H9 (cell line): ENCODE results near the gene C10orf105. TPM values are rescaled to one million over a fixed set of nuclear protein-coding genes. Genes with fewer than 3 reads are reported as not detected.

Experiments
- DNase-seq: peaks from one replicate; pipeline ENCODE4 v3.0.0-alpha.2; 2017
- H2AFZ ChIP-seq: one replicate; pipeline ENCODE4 v1.6.1; 2013; ENCODE audit warnings: mild to moderate bottlenecking, low read length, control low read depth, moderate library complexity
- H2AK5ac ChIP-seq: 2 replicates; pipeline ENCODE4 v1.6.1; 2013; ENCODE audit warnings: low read length, control low read depth, mixed read lengths; ENCODE audit not compliant: insufficient read length
- H2BK120ac ChIP-seq: one replicate; pipeline ENCODE4 v1.6.1; 2013; ENCODE audit warnings: low read depth, mild to moderate bottlenecking, low read length, control low read depth, inconsistent platforms; ENCODE audit not compliant: poor library complexity, severe bottlenecking
- H2BK12ac ChIP-seq: 2 replicates; pipeline ENCODE4 v1.6.1; 2013; ENCODE audit warnings: low read length, control low read depth, mixed read lengths, low read depth; ENCODE audit not compliant: insufficient read length
- H2BK15ac ChIP-seq: 2 replicates; pipeline ENCODE4 v1.6.1; 2013; ENCODE audit warnings: low read depth, low read length, control low read depth
- H2BK20ac ChIP-seq: one replicate; pipeline ENCODE4 v1.6.1; 2013; ENCODE audit warnings: low read depth, mild to moderate bottlenecking, low read length, control low read depth, inconsistent platforms; ENCODE audit not compliant: poor library complexity, severe bottlenecking
- H2BK5ac ChIP-seq: 2 replicates; pipeline ENCODE4 v1.6.1; 2013; ENCODE audit warnings: low read length, control low read depth, mixed read lengths; ENCODE audit not compliant: insufficient read length
- H3K14ac ChIP-seq: 2 replicates; pipeline ENCODE4 v1.6.1; 2013; ENCODE audit warnings: low read length, control low read depth; ENCODE audit not compliant: insufficient read depth
- H3K18ac ChIP-seq: 2 replicates; pipeline ENCODE4 v1.6.1; 2013; ENCODE audit warnings: low read depth, mild to moderate bottlenecking, mixed read lengths, low read length, control low read depth; ENCODE audit not compliant: insufficient read length
- H3K23ac ChIP-seq: 2 replicates; pipeline ENCODE4 v1.6.1; 2013; ENCODE audit warnings: low read length, control low read depth, mixed read lengths, low read depth; ENCODE audit not compliant: insufficient read length
- H3K23me2 ChIP-seq: 2 replicates; pipeline ENCODE4 v1.6.1; 2013; ENCODE audit warnings: low read depth, mild to moderate bottlenecking, mixed read lengths, low read length, control low read depth; ENCODE audit not compliant: insufficient read length, poor library complexity, severe bottlenecking
- H3K27ac ChIP-seq: 2 replicates; pipeline ENCODE4 v1.5.1; 2013; ENCODE audit warnings: low read length, control low read depth, mixed read lengths, low read depth; ENCODE audit not compliant: insufficient read length
- H3K27me3 ChIP-seq: 2 replicates; pipeline ENCODE4 v1.6.1; 2013; ENCODE audit warnings: low read length, control low read depth, inconsistent platforms; ENCODE audit not compliant: insufficient read depth
- H3K4ac ChIP-seq: 2 replicates; pipeline ENCODE4 v1.6.1; 2013; ENCODE audit warnings: low read depth, mild to moderate bottlenecking, control low read depth, inconsistent platforms, low read length, moderate library complexity
- H3K4me1 ChIP-seq: 2 replicates; pipeline ENCODE4 v1.6.1; 2013; ENCODE audit warnings: low read length, control low read depth, inconsistent platforms; ENCODE audit not compliant: insufficient read depth
- H3K4me2 ChIP-seq: 2 replicates; pipeline ENCODE4 v1.6.1; 2013; ENCODE audit warnings: low read length, control low read depth, mixed read lengths; ENCODE audit not compliant: insufficient read length, insufficient read depth
- H3K56ac ChIP-seq: 2 replicates; pipeline ENCODE4 v1.6.1; 2013; ENCODE audit warnings: low read depth, mild to moderate bottlenecking, mixed read lengths, low read length, control low read depth; ENCODE audit not compliant: insufficient read length
- H3K79me1 ChIP-seq: 2 replicates; pipeline ENCODE4 v1.6.1; 2013; ENCODE audit warnings: low read depth, mild to moderate bottlenecking, moderate library complexity, low read length, control low read depth, inconsistent platforms; ENCODE audit not compliant: insufficient read depth, poor library complexity, severe bottlenecking
- H3K79me2 ChIP-seq: 2 replicates; pipeline ENCODE4 v1.6.1; 2013; ENCODE audit warnings: low read length, control low read depth, inconsistent platforms; ENCODE audit not compliant: insufficient read depth
- H3K9ac ChIP-seq: 2 replicates; pipeline ENCODE4 v1.6.1; 2013; ENCODE audit warnings: low read length, control low read depth, mixed read lengths; ENCODE audit not compliant: insufficient read length; ENCODE audit errors: extremely low read depth
- H3K9me3 ChIP-seq: one replicate; pipeline ENCODE4 v1.6.1; 2013; ENCODE audit warnings: low read depth, low read length, inconsistent platforms; ENCODE audit not compliant: control insufficient read depth
- H3T11ph ChIP-seq: one replicate; pipeline ENCODE4 v1.6.1; 2013; ENCODE audit warnings: mild to moderate bottlenecking, low read length, control low read depth, inconsistent platforms
- H4K20me1 ChIP-seq: one replicate; pipeline ENCODE4 v1.6.1; 2013; ENCODE audit not compliant: control insufficient read depth, insufficient read length, insufficient read depth
- H4K5ac ChIP-seq: 2 replicates; pipeline ENCODE4 v1.6.1; 2013; ENCODE audit warnings: low read depth, mild to moderate bottlenecking, mixed read lengths, low read length, control low read depth; ENCODE audit not compliant: insufficient read length
- H4K8ac ChIP-seq: replicated peaks from 2 replicates; pipeline ENCODE4 v1.6.1; 2013; ENCODE audit warnings: low read length, control low read depth, mixed read lengths, low read depth; ENCODE audit not compliant: insufficient read length
- H4K91ac ChIP-seq: 2 replicates; pipeline ENCODE4 v1.6.1; 2013; ENCODE audit warnings: low read depth, mild to moderate bottlenecking, moderate library complexity, mixed read lengths, low read length, control low read depth; ENCODE audit not compliant: insufficient read length
- H3K27ac Mint-ChIP-seq, 3 experiments: 2 replicates in 2 of 3; 3 replicates in 1 of 3; pipeline ENCODE4 v1.8.0; 2020 to 2021; ENCODE audit warnings: mixed read lengths in 3 of 3, mild to moderate bottlenecking in 1 of 3, moderate library complexity in 1 of 3
- H3K27me3 Mint-ChIP-seq: 2 replicates; pipeline ENCODE4 v1.8.0; 2021; ENCODE audit warnings: low read depth, mild to moderate bottlenecking, moderate library complexity, mixed read lengths
- H3K36me3 Mint-ChIP-seq, 3 experiments: 2 replicates in 2 of 3; 3 replicates in 1 of 3; pipeline ENCODE4 v1.8.0; 2020 to 2021; ENCODE audit warnings: low read depth in 3 of 3, mixed read lengths in 3 of 3; ENCODE audit not compliant: insufficient read depth in 1 of 3
- H3K4me1 Mint-ChIP-seq, 2 experiments: 2 replicates each; pipeline ENCODE4 v1.8.0; 2020; ENCODE audit warnings: mixed read lengths in 2 of 2
- H3K4me3 Mint-ChIP-seq, 2 experiments: 2 replicates in 1 of 2; 3 replicates in 1 of 2; pipeline ENCODE4 v1.8.0; 2020 to 2021; ENCODE audit warnings: mild to moderate bottlenecking in 2 of 2, mixed read lengths in 2 of 2, moderate library complexity in 1 of 2
- H3K9me3 Mint-ChIP-seq, 2 experiments: 2 replicates in 1 of 2; 3 replicates in 1 of 2; pipeline ENCODE4 v1.8.0; 2020; ENCODE audit warnings: mild to moderate bottlenecking in 2 of 2, mixed read lengths in 2 of 2, moderate library complexity in 1 of 2
- WGBS: extraction: QIAGEN DNeasy Blood & Tissue Kit; methylation state at CpG from one replicate; pipeline ENCODE4 v1.1.7; 2013; ENCODE audit warnings: missing lambda C conversion rate, low lambda C conversion rate, mixed read lengths; ENCODE audit not compliant: insufficient read length; ENCODE audit errors: extremely low coverage; 5-methylcytosine and 5-hydroxymethylcytosine counted together
- total RNA-seq: library from RNA; stranded (reverse); gene quantifications from 2 replicates; pipeline ENCODE4 v1.2.1, GENCODE V29; 2021
- TF ChIP-seq, protein P1 (sequence below): fragments of 200-600 bp; sonication (generic); conservative IDR thresholded peaks from 3 replicates; pipeline ENCODE4 v1.8.0; 2021; ENCODE audit warnings: antibody characterized with exemption, mild to moderate bottlenecking

Gene C10orf105
- total RNA-seq, 1 experiment from 2014 or later: 0.26 TPM

DNA sequence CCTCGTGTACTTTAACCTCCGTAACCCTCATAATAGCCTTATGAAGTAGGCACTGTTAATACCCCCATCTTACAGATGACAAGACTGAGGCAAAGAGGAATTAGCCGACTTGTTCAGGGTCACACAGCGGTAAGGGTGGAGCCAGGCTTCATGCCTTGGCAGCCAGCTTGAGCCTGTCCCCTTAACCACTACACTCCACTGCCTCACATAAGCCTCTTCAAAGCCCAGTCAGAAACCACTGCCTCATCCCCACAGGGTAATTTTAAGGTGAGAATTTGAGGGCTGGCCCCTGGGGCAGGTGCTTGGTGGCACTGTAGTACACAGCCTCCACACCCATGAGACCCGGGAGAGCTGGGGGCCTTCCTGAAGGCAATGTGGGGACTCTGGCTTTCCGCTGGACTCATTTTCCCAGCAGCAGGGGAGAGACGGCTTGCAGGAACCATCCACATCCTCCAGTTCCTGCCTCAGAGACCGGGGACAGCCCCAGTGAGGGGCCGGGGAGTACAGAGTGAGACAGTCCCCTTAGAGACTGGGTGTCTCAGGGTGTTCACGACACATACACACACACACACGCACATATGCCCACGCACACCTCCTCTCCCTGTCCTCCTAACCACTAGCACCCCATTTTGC lies 7.6 kb upstream of the C10orf105 start:
- Histone ChIP-seq H3K23ac (no peak overlapping the region), H2BK5ac (no peak overlapping the region), H4K20me1 (no peaks in the 10 kb centered on the region), H3K18ac (no peak overlapping the region), H2BK120ac (no peak overlapping the region), H2BK20ac (no peak overlapping the region), H3K23me2 (no peaks in the 10 kb centered on the region), H3K9me3 (no peaks in the 10 kb centered on the region), H3K27me3 (no peaks in the 10 kb centered on the region; the same call in 1 of the 2 replicates), H3T11ph (no peak overlapping the region), H3K27ac (no peak overlapping the region), H3K14ac (no peak overlapping the region; the same call in 1 of the 2 replicates), H3K4me2 (no peak overlapping the region), H4K5ac (no peak overlapping the region), H2AK5ac (no peak overlapping the region), H2BK12ac (no peak overlapping the region), H3K4me1 (no peaks in the 10 kb centered on the region), H3K56ac (no peak overlapping the region), H2AFZ (no peak overlapping the region), H4K8ac (no peak overlapping the region), H4K91ac (no peak overlapping the region), H3K79me2 (no peaks in the 10 kb centered on the region), H3K9ac (no peak overlapping the region), H3K79me1 (no peaks in the 10 kb centered on the region), H2BK15ac (no peak overlapping the region), H3K4ac (no peak overlapping the region)
- Mint-ChIP-seq H3K27me3 (peaks cover 6% of the 10 kb centered on the region), H3K36me3 (no peaks in the 10 kb centered on the region; a peak in 1 of 7 replicates), H3K4me1 (peaks cover 4 to 7% of the 10 kb centered on the region in 2 experiments; a peak in 3 of 4 replicates), H3K27ac (no peak overlapping the region; a peak in 1 of 7 replicates), H3K9me3 (no peaks in the 10 kb centered on the region), H3K4me3 (no peak overlapping the region)
- WGBS: no CpG with 5 or more reads among the region's 12 CpGs
- no peak for DNase-seq
- TF ChIP-seq, protein P1, sequence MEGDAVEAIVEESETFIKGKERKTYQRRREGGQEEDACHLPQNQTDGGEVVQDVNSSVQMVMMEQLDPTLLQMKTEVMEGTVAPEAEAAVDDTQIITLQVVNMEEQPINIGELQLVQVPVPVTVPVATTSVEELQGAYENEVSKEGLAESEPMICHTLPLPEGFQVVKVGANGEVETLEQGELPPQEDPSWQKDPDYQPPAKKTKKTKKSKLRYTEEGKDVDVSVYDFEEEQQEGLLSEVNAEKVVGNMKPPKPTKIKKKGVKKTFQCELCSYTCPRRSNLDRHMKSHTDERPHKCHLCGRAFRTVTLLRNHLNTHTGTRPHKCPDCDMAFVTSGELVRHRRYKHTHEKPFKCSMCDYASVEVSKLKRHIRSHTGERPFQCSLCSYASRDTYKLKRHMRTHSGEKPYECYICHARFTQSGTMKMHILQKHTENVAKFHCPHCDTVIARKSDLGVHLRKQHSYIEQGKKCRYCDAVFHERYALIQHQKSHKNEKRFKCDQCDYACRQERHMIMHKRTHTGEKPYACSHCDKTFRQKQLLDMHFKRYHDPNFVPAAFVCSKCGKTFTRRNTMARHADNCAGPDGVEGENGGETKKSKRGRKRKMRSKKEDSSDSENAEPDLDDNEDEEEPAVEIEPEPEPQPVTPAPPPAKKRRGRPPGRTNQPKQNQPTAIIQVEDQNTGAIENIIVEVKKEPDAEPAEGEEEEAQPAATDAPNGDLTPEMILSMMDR: no peak
